HepG2 (cell line): Measurements from ENCODE around the gene KATNBL1. TPM values are rescaled to one million over a fixed set of nuclear protein-coding genes. Genes with fewer than 3 reads are reported as not detected.

Experiments used
- AKNA ChIP-seq: sonication (generic); formaldehyde crosslinking; IDR thresholded peaks from 2 replicates; pipeline ENCODE4 v1.4.0; 2020; ENCODE audit warnings: missing genetic modification reagents, borderline replicate concordance
- ATF1 ChIP-seq: IDR thresholded peaks from 2 replicates; pipeline ENCODE4 v1.6.1; 2016; ENCODE audit warnings: mild to moderate bottlenecking, control low read depth
- CBX2 ChIP-seq, 2 experiments: fragments of 200-600 bp in 1 of 2; sonication (generic); formaldehyde crosslinking in 1 of 2; IDR thresholded peaks; 2 replicates each; pipeline versions ENCODE4 v1.7.0 to v1.8.1; 2018 to 2022; ENCODE audit warnings: low read depth in 2 of 2, low read length in 1 of 2, mild to moderate bottlenecking in 1 of 2, missing genetic modification reagents in 1 of 2
- CENPT ChIP-seq: sonication (generic); formaldehyde crosslinking; IDR thresholded peaks from 2 replicates; pipeline ENCODE4 v1.8.0; 2022; ENCODE audit warnings: low read depth, mild to moderate bottlenecking, moderate library complexity, missing genetic modification reagents
- FOXA1 ChIP-seq, 2 experiments: fragments of 450-650 bp in 1 of 2; sonication (generic) in 1 of 2; formaldehyde crosslinking in 1 of 2; IDR thresholded peaks; 2 replicates each; pipeline versions ENCODE4 v1.4.0 to v1.6.1; 2016 to 2020; ENCODE audit warnings: missing genetic modification reagents in 1 of 2
- RARG ChIP-seq: sonication (generic); formaldehyde crosslinking; IDR thresholded peaks from 2 replicates; pipeline ENCODE4 v1.4.0; 2020; ENCODE audit warnings: low read depth, mild to moderate bottlenecking, missing genetic modification reagents
- SAP130 ChIP-seq: IDR thresholded peaks from 2 replicates; pipeline ENCODE4 v1.6.1; 2016; ENCODE audit warnings: low read depth
- SIN3B ChIP-seq: fragments of 150-350 bp; IDR thresholded peaks from 2 replicates; pipeline ENCODE4 v1.6.1; 2014; ENCODE audit warnings: low read length
- ZBTB40 ChIP-seq, 2 experiments: fragments of 450-650 bp in 1 of 2; sonication (generic) in 1 of 2; formaldehyde crosslinking in 1 of 2; IDR thresholded peaks; 2 replicates each; pipeline versions ENCODE4 v1.6.1 to v1.8.0; 2016 to 2022; ENCODE audit warnings: antibody characterized with exemption in 1 of 2, mild to moderate bottlenecking in 1 of 2, missing genetic modification reagents in 1 of 2
- ZBTB42 ChIP-seq: sonication (generic); formaldehyde crosslinking; IDR thresholded peaks from 2 replicates; pipeline ENCODE4 v1.5.0; 2020; ENCODE audit warnings: mild to moderate bottlenecking, missing genetic modification reagents
- ZFP82 ChIP-seq: sonication (generic); formaldehyde crosslinking; IDR thresholded peaks from 2 replicates; pipeline ENCODE4 v1.5.1; 2020; ENCODE audit warnings: mild to moderate bottlenecking, missing genetic modification reagents, borderline replicate concordance
- ZNF335 ChIP-seq: sonication (generic); formaldehyde crosslinking; IDR thresholded peaks from 2 replicates; pipeline ENCODE4 v1.4.0; 2020; ENCODE audit warnings: missing genetic modification reagents
- ZNF781 ChIP-seq: sonication (generic); formaldehyde crosslinking; IDR thresholded peaks from 2 replicates; pipeline ENCODE4 v1.5.1; 2020; ENCODE audit warnings: borderline replicate concordance, mild to moderate bottlenecking, missing genetic modification reagents; ENCODE audit errors: not compliant biosample characterization
- polyA plus RNA-seq, 8 experiments: library from polyadenylated mRNA; depleted of rRNA in 3 of 8; stranded (reverse) in 7 of 8; unstranded in 1 of 8; fragments of >200 nt; fragmentation: Illumina TruSeq in 4 of 8; extraction: Trizol in 4 of 8; gene quantifications; 2 replicates each; pipeline versions ENCODE4 v1.2.1 to v1.2.3, GENCODE V29; 2011 to 2016; ENCODE audit warnings: low read depth in 4 of 8, missing spikeins in 1 of 8, mixed read lengths in 1 of 8; ENCODE audit not compliant: insufficient read depth in 1 of 8
- total RNA-seq, 5 experiments: library from RNA; depleted of rRNA; stranded (reverse); fragments of >200 nt; fragmentation: Illumina TruSeq; extraction: Trizol; gene quantifications; 2 replicates each; pipeline ENCODE4 v1.2.3, GENCODE V29; 2016; ENCODE audit warnings: low read depth in 1 of 5

The KATNBL1 gene
- total and polyA plus RNA-seq, 2 of the 13 experiments (the other 11 are each of a cell fraction or from before 2014, with no cell fraction given) = 23.4 to 42.8 TPM

GRCh38 chr15:34209421-34210282, at the start of gene KATNBL1 (continued):
- TF ChIP-seq ZBTB40 (IDR thresholded peaks at IDR 0.05) (no peak), ZBTB40 (CRISPR knock-in tag; IDR thresholded peaks at IDR 0.05) (peak; percentile 73), SAP130 (CRISPR knock-in tag) (no peak; the same call in none of the 2 replicates), CENPT (CRISPR knock-in tag) (no peak), ATF1 (CRISPR knock-in tag) (no peak), SIN3B (0 out of 2 replicates have a peak, but pooled peaks have one; percentile 54), ZFP82 (CRISPR knock-in tag) (no peak), ZNF335 (CRISPR knock-in tag) (no peak), FOXA1 (IDR thresholded peaks at IDR 0.05) (no peak), FOXA1 (CRISPR knock-in tag; IDR thresholded peaks at IDR 0.05) (no peak), RARG (no peak), ZNF781 (CRISPR knock-in tag) (no peak), CBX2 (IDR thresholded peaks at IDR 0.05; ENCODE audit: low read depth, low read length) (no peak), CBX2 (CRISPR knock-in tag; IDR thresholded peaks at IDR 0.05; ENCODE audit: low read depth) (no peak), AKNA (no peak), ZBTB42 (0 out of 2 replicates have a peak, but pooled peaks have one; percentile 52)
